HEK293T (cell line): ENCODE results near the gene SUMO3.

Experiments used
- CTCF ChIA-PET: fragments of 350-600 bp; formaldehyde crosslinking; extraction: SDS; loops from one replicate; lab custom pipeline; 2021; ENCODE audit warnings: antibody characterized with exemption, inconsistent platforms; lab: Yijun Ruan, JAX
- POLR2A ChIA-PET: fragments of 350-600 bp; formaldehyde crosslinking; extraction: SDS; loops from one replicate; lab custom pipeline; 2020; ENCODE audit warnings: antibody characterized with exemption, inconsistent platforms; lab: Yijun Ruan, JAX
- DNase-seq: peaks from one replicate; pipeline ENCODE4 v3.0.0; 2012; ENCODE audit warnings: mixed read lengths; ENCODE audit errors: extremely low spot score
- ARNT ChIP-seq: fragments of 450-650 bp; IDR thresholded peaks from 2 replicates; pipeline ENCODE4 v1.6.1; 2017; ENCODE audit warnings: mild to moderate bottlenecking
- BHLHE40 ChIP-seq: fragments of 450-650 bp; IDR thresholded peaks from 2 replicates; pipeline ENCODE4 v1.6.1; 2016; ENCODE audit warnings: mild to moderate bottlenecking, moderate library complexity, borderline replicate concordance
- CTBP1 ChIP-seq: fragments of 450-650 bp; IDR thresholded peaks from 2 replicates; pipeline ENCODE4 v1.6.1; 2016; ENCODE audit warnings: borderline replicate concordance
- ELF4 ChIP-seq: fragments of 450-650 bp; IDR thresholded peaks from 2 replicates; pipeline ENCODE4 v1.6.1; 2017; ENCODE audit warnings: antibody characterized with exemption
- FOXA1 ChIP-seq: fragments of 450-650 bp; IDR thresholded peaks from 2 replicates; pipeline ENCODE4 v1.6.1; 2016; ENCODE audit warnings: mild to moderate bottlenecking
- FOXK2 ChIP-seq: fragments of 450-650 bp; IDR thresholded peaks from 2 replicates; pipeline ENCODE4 v1.6.1; 2016; ENCODE audit warnings: mild to moderate bottlenecking
- FOXM1 ChIP-seq: fragments of 450-650 bp; IDR thresholded peaks from 2 replicates; pipeline ENCODE4 v1.6.1; 2017; ENCODE audit warnings: mild to moderate bottlenecking, borderline replicate concordance
- HDGF ChIP-seq: fragments of 450-650 bp; IDR thresholded peaks from 2 replicates; pipeline ENCODE4 v1.6.1; 2017; ENCODE audit warnings: antibody characterized with exemption, borderline replicate concordance
- L3MBTL2 ChIP-seq: fragments of 450-650 bp; conservative IDR thresholded peaks from 2 replicates; pipeline ENCODE4 v1.6.1; 2016; ENCODE audit warnings: mild to moderate bottlenecking
- LEF1 ChIP-seq: fragments of 450-650 bp; IDR thresholded peaks from 2 replicates; pipeline ENCODE4 v1.6.1; 2017; ENCODE audit warnings: mild to moderate bottlenecking, borderline replicate concordance
- NFRKB ChIP-seq: fragments of 450-650 bp; IDR thresholded peaks from 2 replicates; pipeline ENCODE4 v1.6.1; 2016; ENCODE audit warnings: mild to moderate bottlenecking, moderate library complexity
- PKNOX1 ChIP-seq: fragments of 450-650 bp; IDR thresholded peaks from 2 replicates; pipeline ENCODE4 v1.6.1; 2016
- SP1 ChIP-seq: fragments of 450-650 bp; IDR thresholded peaks from 2 replicates; pipeline ENCODE4 v1.6.1; 2017
- SUZ12 ChIP-seq: fragments of 450-650 bp; IDR thresholded peaks from 2 replicates; pipeline ENCODE4 v1.6.1; 2016; ENCODE audit warnings: mild to moderate bottlenecking
- TARDBP ChIP-seq: fragments of 450-650 bp; IDR thresholded peaks from 2 replicates; pipeline ENCODE4 v1.6.1; 2016
- ZNF384 ChIP-seq: fragments of 450-650 bp; IDR thresholded peaks from 2 replicates; pipeline ENCODE4 v1.6.1; 2016

Gene SUMO3

GRCh38 chr21:44778094-44778493 lies 39.8 kb downstream of the SUMO3 start:
- TF ChIP-seq NFRKB, result no peak
- no peak for TF ChIP-seq BHLHE40
- no peak for TF ChIP-seq ARNT
- no peak for TF ChIP-seq PKNOX1
- TF ChIP-seq FOXK2, result no peak
- TF ChIP-seq SP1, result no peak
- no peak for TF ChIP-seq FOXM1
- ChIA-PET POLR2A (no interaction called here), CTCF (no interaction called here)
- no peak for DNase-seq

GRCh38 chr21:44774972-44775371 lies 42.9 kb downstream of the SUMO3 start:
- TF ChIP-seq PKNOX1 (no peak), SP1 (no peak), ELF4 (no peak), BHLHE40 (no peak), LEF1 (no peak), L3MBTL2 (no peak), FOXA1 (no peak), CTBP1 (no peak), ZNF384 (no peak), FOXK2 (no peak), HDGF (no peak), NFRKB (no peak), FOXM1 (no peak), SUZ12 (no peak), TARDBP (no peak), ARNT (no peak)
- ChIA-PET CTCF (no interaction called here), POLR2A (no interaction called here)
- no peak for DNase-seq

DNA sequence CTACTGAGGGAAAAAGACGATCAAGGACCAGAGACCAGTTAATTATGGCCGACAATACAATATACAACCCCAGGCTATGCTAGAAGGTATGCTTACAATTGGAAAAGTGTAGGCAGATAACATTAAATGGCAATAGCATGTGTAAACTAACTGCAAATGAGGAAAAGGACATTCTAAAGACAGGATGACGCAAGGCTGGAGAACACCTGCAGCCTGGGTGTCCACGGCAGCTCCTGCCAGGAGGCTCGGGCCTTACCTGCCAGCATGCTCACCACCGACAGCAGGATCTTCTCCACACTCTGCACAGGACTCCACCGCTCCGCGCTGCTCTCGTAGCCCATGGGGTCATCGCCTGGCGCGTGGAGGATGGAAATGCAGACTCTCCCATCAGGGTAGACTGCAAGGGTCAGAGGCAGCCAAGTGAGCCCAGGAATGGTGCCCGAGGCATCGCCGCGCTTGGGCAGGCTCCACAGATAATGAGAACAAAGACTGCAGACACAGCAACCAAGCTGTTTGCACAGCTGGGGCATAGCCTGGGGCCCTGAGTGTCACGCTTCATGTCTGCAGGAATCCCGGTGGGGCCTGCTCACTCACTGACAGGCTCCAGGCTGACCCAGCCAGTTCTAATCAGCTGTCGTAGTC lies 44.5 kb downstream of the SUMO3 start:
- no peak for TF ChIP-seq HDGF
- TF ChIP-seq SUZ12, result no peak
- no peak for TF ChIP-seq SP1
- TF ChIP-seq TARDBP, result no peak
- POLR2A ChIA-PET, result no interaction called here
- DNase-seq, result no peak
- CTCF ChIA-PET, result no interaction called here

DNA sequence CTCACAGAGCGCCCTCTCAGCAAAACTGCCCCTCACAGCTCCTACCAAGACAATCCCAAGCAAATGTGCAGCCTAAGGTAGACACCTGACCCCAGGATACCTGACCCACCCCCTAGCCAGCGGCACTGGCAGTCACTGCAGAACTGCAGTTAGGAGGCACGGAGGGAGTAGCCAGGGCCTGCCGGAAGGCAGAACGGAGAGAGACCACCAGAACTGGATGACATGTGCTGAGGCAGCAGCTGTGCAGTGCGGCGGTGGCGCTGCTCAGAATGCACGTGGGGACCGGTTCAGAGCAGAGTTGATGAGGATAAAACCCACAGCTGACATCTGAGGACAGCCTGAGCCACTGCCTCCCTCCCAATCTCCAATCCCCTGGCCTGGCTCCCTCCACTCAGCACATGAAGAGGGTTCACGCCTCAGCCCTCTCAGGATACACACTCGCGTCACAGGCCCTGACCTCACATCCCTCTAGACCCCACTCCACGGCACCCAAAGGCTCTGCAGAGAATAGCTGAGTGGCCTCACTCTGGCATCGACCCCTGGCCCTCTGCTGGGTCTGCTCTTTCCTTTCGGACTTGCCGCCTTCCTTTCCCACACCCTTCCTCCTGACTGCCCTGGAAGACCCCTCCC lies 45.9 kb downstream of the SUMO3 start:
- ChIA-PET CTCF (no interaction called here), POLR2A (no interaction called here)
- DNase-seq, result no peak
- no peak for TF ChIP-seq BHLHE40
- no peak for TF ChIP-seq SUZ12
- no peak for TF ChIP-seq ZNF384
- no peak for TF ChIP-seq FOXM1
- TF ChIP-seq NFRKB, result no peak
- no peak for TF ChIP-seq SP1
- TF ChIP-seq CTBP1, result no peak
- no peak for TF ChIP-seq FOXK2
- no peak for TF ChIP-seq L3MBTL2
- no peak for TF ChIP-seq LEF1
- TF ChIP-seq TARDBP, result no peak

GRCh38 chr21:44767834-44768831 lies 49.7 kb downstream of the SUMO3 start:
- no peak for TF ChIP-seq LEF1
- no peak for TF ChIP-seq L3MBTL2
- TF ChIP-seq CTBP1, result no peak
- no peak for TF ChIP-seq ARNT
- TF ChIP-seq ELF4, result no peak
- no peak for TF ChIP-seq TARDBP
- TF ChIP-seq NFRKB, result no peak
- TF ChIP-seq ZNF384, result no peak
- TF ChIP-seq HDGF, result no peak
- POLR2A ChIA-PET, result interaction anchor here (1.5 kb wide), 1 partner anchor 10 kb away, joined by 3 read pairs; no protein-coding TSS in a partner anchor
- DNase-seq, result no peak
- CTCF ChIA-PET, result no interaction called here

DNA sequence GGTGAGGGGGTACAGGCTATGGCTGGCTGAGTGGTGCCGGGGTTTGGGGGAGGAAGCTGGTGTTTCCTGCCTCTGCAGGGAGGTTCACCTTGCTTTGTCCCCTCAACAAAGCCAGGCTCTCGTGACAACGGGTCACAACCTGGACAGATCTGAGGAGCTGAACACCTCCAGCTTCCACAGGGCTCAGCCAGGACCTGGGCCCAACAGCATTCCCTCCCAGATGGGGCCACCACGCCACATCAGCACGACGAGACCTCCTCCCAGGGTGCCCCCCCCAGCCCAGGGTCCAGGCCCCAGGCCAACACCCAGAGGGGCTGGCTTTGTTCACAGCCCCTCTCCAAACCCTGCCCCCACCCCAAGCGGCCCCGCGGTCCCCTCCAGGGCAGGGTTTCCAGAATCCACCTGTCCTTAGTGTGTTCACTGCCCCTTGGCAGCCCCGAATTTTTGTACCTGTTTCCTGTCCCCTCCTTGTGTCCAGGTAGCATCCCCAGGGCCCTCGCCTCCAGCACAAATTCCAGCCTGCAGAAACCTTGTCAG lies 51.0 kb downstream of the SUMO3 start:
- TF ChIP-seq SP1 (no peak), ELF4 (no peak), BHLHE40 (no peak), LEF1 (no peak), SUZ12 (no peak), FOXM1 (no peak), FOXA1 (no peak), L3MBTL2 (no peak), PKNOX1 (no peak), FOXK2 (no peak), NFRKB (no peak), HDGF (no peak), TARDBP (no peak), ARNT (no peak), ZNF384 (no peak), CTBP1 (no peak)
- ChIA-PET CTCF (no interaction called here), POLR2A (interaction anchor here (1.5 kb wide), 1 partner anchor 8 kb away, joined by 3 read pairs; no protein-coding TSS in a partner anchor)
- DNase-seq, result no peak
